Endothelial cell of umbilical vein (primary cell): ENCODE results near the gene TBC1D7.

Experiments
- CTCF ChIP-seq, 2 donors: IDR thresholded peaks; 1 replicate in 1 of 2; 2 replicates in 1 of 2; pipeline ENCODE4 v1.5.1; 2011; ENCODE audit warnings: low read length in 2 of 2, mild to moderate bottlenecking in 2 of 2, moderate library complexity in 2 of 2, control low read depth in 1 of 2, inconsistent platforms in 1 of 2, low read depth in 1 of 2; ENCODE audit not compliant: insufficient read depth in 1 of 2; ENCODE audit errors: extremely low read depth in 1 of 2
- EZH2 ChIP-seq: IDR thresholded peaks from 2 replicates; pipeline ENCODE4 v1.6.1; 2012; ENCODE audit warnings: borderline replicate concordance, low read depth, mild to moderate bottlenecking, moderate library complexity, low read length, inconsistent platforms; ENCODE audit not compliant: severe bottlenecking
- FOS ChIP-seq: IDR thresholded peaks from 2 replicates; pipeline ENCODE4 v1.6.1; 2011; ENCODE audit warnings: mild to moderate bottlenecking, low read length, moderate library complexity, borderline replicate concordance; ENCODE audit not compliant: insufficient read depth
- GATA2 ChIP-seq: IDR thresholded peaks from 2 replicates; pipeline ENCODE4 v1.7.0; 2011; ENCODE audit warnings: low read depth, mild to moderate bottlenecking, moderate library complexity, mixed read lengths, low read length; ENCODE audit not compliant: insufficient read length, insufficient read depth
- JUN ChIP-seq: IDR thresholded peaks from 2 replicates; pipeline ENCODE4 v1.6.1; 2011; ENCODE audit warnings: borderline replicate concordance, low read depth; ENCODE audit not compliant: insufficient read length, insufficient read depth
- MAX ChIP-seq: IDR thresholded peaks from 2 replicates; pipeline ENCODE4 v1.6.1; 2011; ENCODE audit not compliant: insufficient read depth, insufficient read length
- POLR2A ChIP-seq: IDR thresholded peaks from 2 replicates; pipeline ENCODE4 v1.6.1; 2012; ENCODE audit warnings: low read depth, mild to moderate bottlenecking, control low read depth, low read length
- POLR2AphosphoS5 ChIP-seq: IDR thresholded peaks from 2 replicates; pipeline ENCODE4 v1.6.1; 2012; ENCODE audit warnings: low read depth, mild to moderate bottlenecking, control low read depth, low read length, moderate library complexity; ENCODE audit not compliant: insufficient read depth

- TF ChIP-seq CTCF (IDR thresholded peaks at IDR 0.05; ENCODE audit: extremely low read depth in 1 of 2, insufficient read depth in 1 of 2, low read depth in 1 of 2, low read length in 2 of 2), result no peak
- peak; percentile 65 for TF ChIP-seq POLR2AphosphoS5
- TF ChIP-seq POLR2A, result no peak
- TF ChIP-seq GATA2, result no peak
- no peak for TF ChIP-seq EZH2
- TF ChIP-seq FOS, result peak; percentile 77
- peak; percentile 14 for TF ChIP-seq MAX
- TF ChIP-seq JUN, result peak; percentile 71
Measured at GRCh38 chr6:13302751-13303667, 25.3 kb downstream of the TBC1D7 start.
